ENCODE data around the gene RPS26. TPM values are rescaled to one million over a fixed set of nuclear protein-coding genes. Genes with fewer than 3 reads are reported as not detected.

RPS26 gene
- total and polyA plus RNA-seq, 4 experiments from 2014 or later: 55.6 to 1,449 (median 221) TPM

- H3K4me1 ChIP-seq (ENCODE audit: insufficient read depth, low read length): peaks cover 32% of the 10 kb centered on the region
- peaks cover 3 to 5% of the 10 kb centered on the region in 2 donors for H3K36me3 Mint-ChIP-seq
- H3K9me3 ChIP-seq (ENCODE audit: control insufficient read depth in 1 of 2, low read length in 2 of 2): no peaks in the 10 kb centered on the region
- ChIA-PET POLR2A (ENCODE audit: partially characterized antibody) (interaction anchor here (1.5 kb wide), 1 partner anchor 12 kb away, joined by 4 read pairs; no protein-coding TSS in a partner anchor), CTCF (ENCODE audit: partially characterized antibody) (interaction anchor here (2.9 kb wide), 1 partner anchor 23 kb away, joined by 16 read pairs; no protein-coding TSS in a partner anchor)
- intact Hi-C loops (cut with micrococcal nuclease): no loop called here
- H3K4me3 ChIP-seq (ENCODE audit: low read length in 2 of 2): no peak overlapping the region
- DNase-seq: no peak
- peak overlapping the region in 1 of 8 donors; percentile 42 for H3K4me3 Mint-ChIP-seq
- no peaks in the 10 kb centered on the region for H3K27me3 Mint-ChIP-seq
- no peak overlapping the region for H3K27ac ChIP-seq (ENCODE audit: low read depth, low read length)
- no peaks in the 10 kb centered on the region for H3K9me3 Mint-ChIP-seq
- H3K4me1 Mint-ChIP-seq: peaks cover 13 to 32% (median 23%) of the 10 kb centered on the region in 4 donors
- H3K27ac Mint-ChIP-seq: peak overlapping the region in 1 of 7 donors; percentile 44
- H3K27me3 ChIP-seq (ENCODE audit: insufficient read depth, low read length): no peaks in the 10 kb centered on the region
- H3K36me3 ChIP-seq (ENCODE audit: insufficient read depth, low read length): no peaks in the 10 kb centered on the region
Measured at GRCh38 chr12:56018356-56018755, 23.4 kb upstream of the RPS26 start.

- H3K27me3 Mint-ChIP-seq: no peaks in the 10 kb centered on the region
- CTCF ChIA-PET (ENCODE audit: partially characterized antibody): interaction anchor here (0.8 to 2.9 kb wide), 4 partner anchors 12 to 282 kb away, joined by 3 to 16 read pairs (median 3); no protein-coding TSS in a partner anchor
- Histone ChIP-seq H3K4me3 (ENCODE audit: low read length in 2 of 2) (peak within 1 kb of the TSS; percentile 34 to 51), H3K27me3 (ENCODE audit: insufficient read depth, low read length) (no peaks in the 10 kb centered on the region), H3K36me3 (ENCODE audit: insufficient read depth, low read length) (no peaks in the 10 kb centered on the region), H3K4me1 (ENCODE audit: insufficient read depth, low read length) (peaks cover 32% of the 10 kb centered on the region), H3K9me3 (ENCODE audit: control insufficient read depth in 1 of 2, low read length in 2 of 2) (no peaks in the 10 kb centered on the region), H3K27ac (ENCODE audit: low read depth, low read length) (peak within 1 kb of the TSS; percentile 55)
- peaks cover 9% of the 10 kb centered on the region in 2 donors for H3K36me3 Mint-ChIP-seq
- peaks cover 16 to 36% (median 26%) of the 10 kb centered on the region in 4 donors for H3K4me1 Mint-ChIP-seq
- peak within 1 kb of the TSS; percentile 65 to 94 (median 92) for H3K27ac Mint-ChIP-seq
- intact Hi-C loops (cut with micrococcal nuclease): no loop called here
- DNase-seq: no peak
- H3K9me3 Mint-ChIP-seq: no peaks in the 10 kb centered on the region
- H3K4me3 Mint-ChIP-seq: peak within 1 kb of the TSS; percentile 89 to 94 (median 90)
- POLR2A ChIA-PET (ENCODE audit: partially characterized antibody): interaction anchor here (0.7 to 1.9 kb wide), 8 partner anchors 10 to 291 kb away, joined by 3 to 9 read pairs (median 4); partner anchors contain the start of genes PA2G4, RAB5B and SUOX
Measured at GRCh38 chr12:56020423-56021184, 21.1 kb upstream of the RPS26 start, which contains the start of gene IKZF4. TSS of gene IKZF4 (plus strand) at chr12:56021043. CDS start at chr12:56021494, 451 bp downstream.

- no peaks in the 10 kb centered on the region for H3K27me3 ChIP-seq (ENCODE audit: insufficient read depth, low read length)
- H3K9me3 Mint-ChIP-seq: no peaks in the 10 kb centered on the region
- peak overlapping the region; percentile 89 to 94 (median 90) for H3K4me3 Mint-ChIP-seq
- H3K9me3 ChIP-seq (ENCODE audit: control insufficient read depth in 1 of 2, low read length in 2 of 2): no peaks in the 10 kb centered on the region
- ChIA-PET POLR2A (ENCODE audit: partially characterized antibody) (interaction anchor here (0.6 to 1.9 kb wide), 10 partner anchors 14 to 292 kb away, joined by 3 to 9 read pairs (median 3); partner anchors contain the start of genes MYL6, ORMDL2, RAB5B and SARNP), CTCF (ENCODE audit: partially characterized antibody) (interaction anchor here (0.8 to 1.1 kb wide), 3 partner anchors 24 to 59 kb away, joined by 3 to 5 read pairs (median 3); partner anchors contain the start of gene SUOX)
- peak overlapping the region; percentile 31 to 94 (median 92) for H3K27ac Mint-ChIP-seq
- H3K27me3 Mint-ChIP-seq: no peaks in the 10 kb centered on the region
- peak overlapping the region in 1 of 2 donors; percentile 51 for H3K4me3 ChIP-seq (ENCODE audit: low read length in 2 of 2)
- peaks cover 4% of the 10 kb centered on the region for H3K36me3 ChIP-seq (ENCODE audit: insufficient read depth, low read length)
- H3K27ac ChIP-seq (ENCODE audit: low read depth, low read length): peak overlapping the region; percentile 55
- H3K4me1 ChIP-seq (ENCODE audit: insufficient read depth, low read length): peaks cover 32% of the 10 kb centered on the region
- intact Hi-C loops (cut with micrococcal nuclease): no loop called here
- peaks cover 16 to 36% (median 26%) of the 10 kb centered on the region in 4 donors for H3K4me1 Mint-ChIP-seq
- DNase-seq: no peak
- H3K36me3 Mint-ChIP-seq: peaks cover 9 to 14% of the 10 kb centered on the region in 2 donors
Measured at GRCh38 chr12:56021889-56022497, 19.7 kb upstream of the RPS26 start.

- no peaks in the 10 kb centered on the region for H3K9me3 Mint-ChIP-seq
- Histone ChIP-seq H3K27me3 (ENCODE audit: insufficient read depth, low read length) (no peaks in the 10 kb centered on the region), H3K9me3 (ENCODE audit: control insufficient read depth in 1 of 2, low read length in 2 of 2) (no peaks in the 10 kb centered on the region), H3K36me3 (ENCODE audit: insufficient read depth, low read length) (peaks cover 16% of the 10 kb centered on the region), H3K27ac (ENCODE audit: low read depth, low read length) (no peak overlapping the region), H3K4me3 (ENCODE audit: low read length in 2 of 2) (no peak overlapping the region), H3K4me1 (ENCODE audit: insufficient read depth, low read length) (peaks cover 7% of the 10 kb centered on the region)
- H3K27ac Mint-ChIP-seq: peak overlapping the region in 1 of 7 donors; percentile 80
- no peak overlapping the region for H3K4me3 Mint-ChIP-seq
- intact Hi-C loops (cut with micrococcal nuclease): loop anchor here (1.0 kb wide), 2 partner anchors 32 to 290 kb away; no protein-coding TSS in a partner anchor
- ChIA-PET POLR2A (ENCODE audit: partially characterized antibody) (interaction anchor here (2.7 kb wide), 1 partner anchor 33 kb away, joined by 7 read pairs; no protein-coding TSS in a partner anchor), CTCF (ENCODE audit: partially characterized antibody) (interaction anchor here (1.0 to 4.4 kb wide), 17 partner anchors 11 to 290 kb away, joined by 3 to 61 read pairs (median 5); partner anchors contain the start of genes ORMDL2, RAB5B, SARNP and SUOX)
- H3K4me1 Mint-ChIP-seq: peaks cover 8 to 24% (median 10%) of the 10 kb centered on the region in 4 donors
- no peaks in the 10 kb centered on the region for H3K27me3 Mint-ChIP-seq
- no peak for DNase-seq
- H3K36me3 Mint-ChIP-seq: peaks cover 25 to 52% of the 10 kb centered on the region in 2 donors
Measured at GRCh38 chr12:56028511-56029165, 13.1 kb upstream of the RPS26 start.

GRCh38 chr12:56029166-56029519 is 12.6 kb upstream of the RPS26 start:
- H3K4me3 ChIP-seq (ENCODE audit: low read length in 2 of 2): no peak overlapping the region
- DNase-seq: no peak
- CTCF ChIA-PET (ENCODE audit: partially characterized antibody): interaction anchor here (0.6 to 4.4 kb wide), 22 partner anchors 11 to 290 kb away, joined by 3 to 61 read pairs (median 5); partner anchors contain the start of genes ORMDL2, RAB5B, SARNP and SUOX

GRCh38 chr12:56029666-56030293 is 11.9 kb upstream of the RPS26 start:
- no peak overlapping the region for H3K4me3 Mint-ChIP-seq
- peaks cover 25 to 60% of the 10 kb centered on the region in 2 donors for H3K36me3 Mint-ChIP-seq
- H3K27ac Mint-ChIP-seq: peak overlapping the region in 3 of 7 donors; percentile 3 to 68 (median 13)
- ChIA-PET POLR2A (ENCODE audit: partially characterized antibody) (interaction anchor here (1.1 to 2.7 kb wide), 3 partner anchors 32 to 291 kb away, joined by 3 to 7 read pairs (median 5); partner anchors contain the start of gene SUOX), CTCF (ENCODE audit: partially characterized antibody) (interaction anchor here (0.6 to 4.4 kb wide), 24 partner anchors 10 to 291 kb away, joined by 3 to 61 read pairs (median 4); partner anchors contain the start of genes DNAJC14, ORMDL2, RAB5B and SARNP)
- Histone ChIP-seq H3K27me3 (ENCODE audit: insufficient read depth, low read length) (no peaks in the 10 kb centered on the region), H3K9me3 (ENCODE audit: control insufficient read depth in 1 of 2, low read length in 2 of 2) (no peaks in the 10 kb centered on the region), H3K36me3 (ENCODE audit: insufficient read depth, low read length) (peaks cover 19% of the 10 kb centered on the region), H3K4me1 (ENCODE audit: insufficient read depth, low read length) (peaks cover 7% of the 10 kb centered on the region), H3K4me3 (ENCODE audit: low read length in 2 of 2) (no peak overlapping the region), H3K27ac (ENCODE audit: low read depth, low read length) (no peak overlapping the region)
- peaks cover 5 to 20% (median 7%) of the 10 kb centered on the region in 4 donors for H3K4me1 Mint-ChIP-seq
- no peaks in the 10 kb centered on the region for H3K27me3 Mint-ChIP-seq
- intact Hi-C loops (cut with micrococcal nuclease): loop anchor here (1.0 kb wide), 2 partner anchors 33 to 291 kb away; no protein-coding TSS in a partner anchor
- no peaks in the 10 kb centered on the region for H3K9me3 Mint-ChIP-seq
- peak in 4 of 5 donors; percentile 43 to 49 (median 46) for DNase-seq

More at GRCh38 chr12:56029166-56029519, 12.6 kb upstream of the RPS26 start:
- Histone ChIP-seq H3K27me3 (ENCODE audit: insufficient read depth, low read length) (no peaks in the 10 kb centered on the region), H3K4me1 (ENCODE audit: insufficient read depth, low read length) (peaks cover 7% of the 10 kb centered on the region), H3K9me3 (ENCODE audit: control insufficient read depth in 1 of 2, low read length in 2 of 2) (no peaks in the 10 kb centered on the region), H3K27ac (ENCODE audit: low read depth, low read length) (no peak overlapping the region), H3K36me3 (ENCODE audit: insufficient read depth, low read length) (peaks cover 16% of the 10 kb centered on the region)
- peaks cover 25 to 53% of the 10 kb centered on the region in 2 donors for H3K36me3 Mint-ChIP-seq
- intact Hi-C loops (cut with micrococcal nuclease): loop anchor here (1.0 kb wide), 2 partner anchors 33 to 291 kb away; no protein-coding TSS in a partner anchor
- H3K9me3 Mint-ChIP-seq: no peaks in the 10 kb centered on the region
- H3K4me1 Mint-ChIP-seq: peaks cover 5 to 20% (median 7%) of the 10 kb centered on the region in 4 donors
- peak overlapping the region in 3 of 7 donors; percentile 2 to 80 (median 26) for H3K27ac Mint-ChIP-seq
- no peak overlapping the region for H3K4me3 Mint-ChIP-seq
- POLR2A ChIA-PET (ENCODE audit: partially characterized antibody): interaction anchor here (1.1 to 2.7 kb wide), 3 partner anchors 32 to 291 kb away, joined by 3 to 7 read pairs (median 5); partner anchors contain the start of gene SUOX
- H3K27me3 Mint-ChIP-seq: no peaks in the 10 kb centered on the region
